GM21381 (cell line): Measurements from ENCODE around the gene GNA14.
"Not testable (repeated sequence)": the region's sequence is repeated elsewhere in the genome, so short reads cannot be mapped to it uniquely, and the experiment has no call there.

Experiments
- ATAC-seq: cut with Tn5 transposase; IDR thresholded peaks from one replicate; pipeline ENCODE4 v1.9.1; 2021; ENCODE audit warnings: mild to moderate bottlenecking, moderate library complexity; ENCODE audit not compliant: unreplicated experiment

Gene GNA14

GRCh38 chr9:77455312-77455927 is 192.7 kb downstream of the GNA14 start:
- no peak for ATAC-seq

GRCh38 chr9:77454663-77455062 is 193.5 kb downstream of the GNA14 start:
- ATAC-seq: no peak

- ATAC-seq: no peak
Observed at GRCh38 chr9:77453825-77454647, 194.1 kb downstream of the GNA14 start.

GRCh38 chr9:77451507-77451906 is 196.6 kb downstream of the GNA14 start:
- no peak for ATAC-seq

GRCh38 chr9:77450085-77450475 is 198.0 kb downstream of the GNA14 start:
- no peak for ATAC-seq

GRCh38 chr9:77449240-77450084 is 198.7 kb downstream of the GNA14 start:
- ATAC-seq: no peak

- ATAC-seq: no peak
Observed at GRCh38 chr9:77447646-77448045, 200.5 kb downstream of the GNA14 start.

GRCh38 chr9:77442436-77442835 is 205.7 kb downstream of the GNA14 start:
- no peak for ATAC-seq

- not testable (repeated sequence) for ATAC-seq
Observed at GRCh38 chr9:77441124-77441523, 207.0 kb downstream of the GNA14 start.

GRCh38 chr9:77440057-77440456 is 208.1 kb downstream of the GNA14 start:
- ATAC-seq: no peak

GRCh38 chr9:77438653-77439052 is 209.5 kb downstream of the GNA14 start:
- ATAC-seq: no peak

- ATAC-seq: no peak
Observed at GRCh38 chr9:77435688-77436087, 212.4 kb downstream of the GNA14 start.

GRCh38 chr9:77435277-77435676 is 212.8 kb downstream of the GNA14 start:
- ATAC-seq: no peak

GRCh38 chr9:77433675-77434445 is 214.3 kb downstream of the GNA14 start:
- peak; percentile 75 for ATAC-seq

GRCh38 chr9:77432053-77432452 is 216.1 kb downstream of the GNA14 start:
- ATAC-seq: no peak

- no peak for ATAC-seq
Observed at GRCh38 chr9:77429928-77430327, 218.2 kb downstream of the GNA14 start.

GRCh38 chr9:77427256-77427927 is 220.7 kb downstream of the GNA14 start:
- no peak for ATAC-seq

- ATAC-seq: no peak
Observed at GRCh38 chr9:77426712-77427111, 221.4 kb downstream of the GNA14 start.

- ATAC-seq: no peak
Observed at GRCh38 chr9:77424993-77425392, 223.1 kb downstream of the GNA14 start.

- ATAC-seq: no peak
Observed at GRCh38 chr9:77423841-77424240, 224.3 kb downstream of the GNA14 start.
